Measurements from ENCODE around the gene LMX1B.
"Not testable (repeated sequence)": the region's sequence is repeated elsewhere in the genome, so short reads cannot be mapped to it uniquely, and the experiment has no call there.

Gene LMX1B

GRCh38 chr9:126698756-126699155 is 85.0 kb downstream of the LMX1B start:
- DNase-seq, result no peak

- DNase-seq, result no peak
Observed at GRCh38 chr9:126699401-126699881, 85.7 kb downstream of the LMX1B start.

GRCh38 chr9:126700296-126700695 is 86.6 kb downstream of the LMX1B start:
- DNase-seq, result no peak

GRCh38 chr9:126700903-126701812 is 87.4 kb downstream of the LMX1B start:
- no peak for DNase-seq

GRCh38 chr9:126701813-126702140 is 88.0 kb downstream of the LMX1B start:
- no peak for DNase-seq

GRCh38 chr9:126702151-126703001 is 88.6 kb downstream of the LMX1B start:
- DNase-seq, result no peak

GRCh38 chr9:126703002-126703865 is 89.5 kb downstream of the LMX1B start:
- DNase-seq, result no peak

- DNase-seq, result no peak
Observed at GRCh38 chr9:126703866-126704156, 90.1 kb downstream of the LMX1B start.

GRCh38 chr9:126704157-126704891 is 90.6 kb downstream of the LMX1B start:
- DNase-seq, result no peak

GRCh38 chr9:126704892-126705766 is 91.4 kb downstream of the LMX1B start:
- peak; percentile 72 for DNase-seq

GRCh38 chr9:126705767-126706697 is 92.3 kb downstream of the LMX1B start:
- DNase-seq, result peak; percentile 63

GRCh38 chr9:126706698-126707053 is 92.9 kb downstream of the LMX1B start:
- no peak for DNase-seq

- DNase-seq, result no peak
Observed at GRCh38 chr9:126707083-126707482, 93.4 kb downstream of the LMX1B start.

- DNase-seq, result not testable (repeated sequence)
Observed at GRCh38 chr9:126707712-126708111, 94.0 kb downstream of the LMX1B start.

GRCh38 chr9:126708178-126708577 is 94.5 kb downstream of the LMX1B start:
- no peak for DNase-seq

- DNase-seq, result no peak
Observed at GRCh38 chr9:126709241-126709640, 95.5 kb downstream of the LMX1B start.

GRCh38 chr9:126715382-126715781 is 101.7 kb downstream of the LMX1B start:
- DNase-seq, result no peak

- not testable (repeated sequence) for DNase-seq
Observed at GRCh38 chr9:126717441-126717840, 103.7 kb downstream of the LMX1B start.

GRCh38 chr9:126719618-126720031 is 105.9 kb downstream of the LMX1B start:
- peak; percentile 80 for DNase-seq

- DNase-seq, result no peak
Observed at GRCh38 chr9:126720036-126720435, 106.3 kb downstream of the LMX1B start.

All from activated effector memory CD4-positive, alpha-beta T cell treated with Interleukin-2 at 50 U/mL for 16 hours (primary cell).